A549 (cell line): ENCODE measurements around the gene ERCC2.

ENCODE experiments used
- ATOH8 ChIP-seq: fragments of 250-450 bp; sonication (Bioruptor Pico); IDR thresholded peaks from 2 replicates; pipeline ENCODE4 v1.5.0; 2020; ENCODE audit warnings: low read depth, mild to moderate bottlenecking, moderate library complexity
- BHLHE40 ChIP-seq: IDR thresholded peaks from 2 replicates; pipeline ENCODE4 v1.6.1; 2012; ENCODE audit warnings: low read depth, low read length, inconsistent platforms
- CEBPB ChIP-seq, 2 experiments: fragments of >200 bp in 1 of 2; sonication (Bioruptor Twin) in 1 of 2; formaldehyde crosslinking in 1 of 2; IDR thresholded peaks; 2 replicates each; pipeline ENCODE4 v1.6.1; 2012 to 2016
- CTCF ChIP-seq: fragments of >200 bp; sonication (Bioruptor Twin); formaldehyde crosslinking; IDR thresholded peaks from 3 replicates; pipeline ENCODE4 v1.5.1; 2016
- EP300 ChIP-seq, 2 experiments: fragments of >200 bp; sonication (Bioruptor Twin); formaldehyde crosslinking; IDR thresholded peaks; 2 replicates in 1 of 2; 3 replicates in 1 of 2; pipeline ENCODE4 v1.6.1; 2016 to 2017
- MAFK ChIP-seq: fragments of 450-650 bp; IDR thresholded peaks from 2 replicates; pipeline ENCODE4 v1.6.1; 2014; ENCODE audit not compliant: partially characterized antibody
- NR3C1 ChIP-seq: fragments of >200 bp; sonication (Bioruptor Twin); formaldehyde crosslinking; IDR thresholded peaks from 3 replicates; pipeline ENCODE4 v1.6.1; 2017
- RAD21 ChIP-seq, 2 experiments: fragments of >200 bp in 1 of 2; sonication (Bioruptor Twin) in 1 of 2; formaldehyde crosslinking in 1 of 2; IDR thresholded peaks in 1 of 2; conservative IDR thresholded peaks in 1 of 2; 2 replicates in 1 of 2; 3 replicates in 1 of 2; pipeline ENCODE4 v1.6.1; 2012 to 2018; ENCODE audit warnings: inconsistent platforms in 1 of 2
- RCOR1 ChIP-seq: fragments of 150-350 bp; IDR thresholded peaks from 2 replicates; pipeline ENCODE4 v1.6.1; 2014; ENCODE audit warnings: antibody characterized with exemption, low read length, low read depth

- TF ChIP-seq RCOR1 (no peak), CTCF (no peak), BHLHE40 (no peak), RAD21 (conservative IDR thresholded peaks at IDR 0.05 in 1 of 2, IDR thresholded peaks at IDR 0.05 in 1 of 2) (no peak), MAFK (no peak), EP300 (IDR thresholded peaks at IDR 0.05) (no peak), CEBPB (IDR thresholded peaks at IDR 0.05) (no peak), NR3C1 (no peak), ATOH8 (no peak)
Measured at GRCh38 chr19:45345506-45345860, 24.9 kb downstream of the ERCC2 start.
